GM23338 (cell line): ENCODE measurements around the gene HSD11B2. TPM values are rescaled to one million over a fixed set of nuclear protein-coding genes. Genes with fewer than 3 reads are reported as not detected.

Experiments used
- ATAC-seq: fragments of 200-7000 bp; cut with Tn5 transposase; 3 replicates; pipeline ENCODE4 v1.9.1; 2020
- DNase-seq: peaks from one replicate; pipeline ENCODE4 v3.0.0-alpha.2; 2015; ENCODE audit warnings: low spot score
- H2AFZ ChIP-seq: fragments of 200-600 bp; sonication (generic); 2 replicates; pipeline ENCODE4 v1.8.0; 2016; ENCODE audit warnings: antibody characterized with exemption, mild to moderate bottlenecking, moderate library complexity
- H3F3A ChIP-seq: fragments of 200-600 bp; sonication (generic); replicated peaks from 2 replicates; pipeline ENCODE4 v1.8.0; 2017; ENCODE audit warnings: antibody characterized with exemption, mixed run types, low read depth
- H3K27ac ChIP-seq: fragments of 200-600 bp; sonication (generic); 2 replicates; pipeline ENCODE4 v1.6.1; 2016; ENCODE audit warnings: low read depth
- H3K27me3 ChIP-seq: fragments of 200-600 bp; sonication (generic); 2 replicates; pipeline ENCODE4 v1.8.0; 2016; ENCODE audit warnings: mild to moderate bottlenecking, mixed run types, moderate library complexity; ENCODE audit not compliant: insufficient read depth
- H3K36me3 ChIP-seq: fragments of 200-600 bp; sonication (generic); 2 replicates; pipeline ENCODE4 v1.8.0; 2016; ENCODE audit warnings: mild to moderate bottlenecking; ENCODE audit not compliant: insufficient read depth
- H3K4me1 ChIP-seq: fragments of 200-600 bp; sonication (generic); 2 replicates; pipeline ENCODE4 v1.8.0; 2016; ENCODE audit warnings: mild to moderate bottlenecking, moderate library complexity; ENCODE audit not compliant: insufficient read depth
- H3K4me2 ChIP-seq: fragments of 200-600 bp; sonication (generic); 2 replicates; pipeline ENCODE4 v1.7.1; 2017; ENCODE audit warnings: mixed run types
- H3K4me3 ChIP-seq: fragments of 200-600 bp; sonication (generic); 2 replicates; pipeline ENCODE4 v1.6.1; 2016; ENCODE audit warnings: mixed run types
- H3K79me2 ChIP-seq: fragments of 200-600 bp; sonication (generic); replicated peaks from 2 replicates; pipeline ENCODE4 v1.8.0; 2017; ENCODE audit warnings: mild to moderate bottlenecking; ENCODE audit not compliant: insufficient read depth
- H3K9me2 ChIP-seq: fragments of 200-600 bp; sonication (generic); 2 replicates; pipeline ENCODE4 v1.8.0; 2017; ENCODE audit not compliant: insufficient read depth
- H4K20me1 ChIP-seq: fragments of 200-600 bp; sonication (generic); replicated peaks from 2 replicates; pipeline ENCODE4 v1.8.0; 2017; ENCODE audit warnings: mild to moderate bottlenecking; ENCODE audit not compliant: insufficient read depth
- H3K27ac Mint-ChIP-seq: 2 replicates; pipeline ENCODE4 v1.8.0; 2020; ENCODE audit warnings: inconsistent platforms, mild to moderate bottlenecking, moderate library complexity, mixed read lengths
- H3K27me3 Mint-ChIP-seq: 3 replicates; pipeline ENCODE4 v1.8.0; 2022; ENCODE audit warnings: low read depth, mild to moderate bottlenecking, moderate library complexity, mixed read lengths, inconsistent platforms; ENCODE audit not compliant: insufficient read depth, poor library complexity
- H3K36me3 Mint-ChIP-seq: 3 replicates; pipeline ENCODE4 v1.8.0; 2021; ENCODE audit warnings: low read depth, mild to moderate bottlenecking, inconsistent platforms, moderate library complexity, mixed read lengths
- H3K4me1 Mint-ChIP-seq: 3 replicates; pipeline ENCODE4 v1.8.0; 2020; ENCODE audit warnings: mild to moderate bottlenecking, inconsistent platforms, mixed read lengths
- H3K4me3 Mint-ChIP-seq: 3 replicates; pipeline ENCODE4 v1.8.0; 2021; ENCODE audit warnings: moderate library complexity, mild to moderate bottlenecking, inconsistent platforms, mixed read lengths
- H3K9me3 Mint-ChIP-seq: 3 replicates; pipeline ENCODE4 v1.8.0; 2020; ENCODE audit warnings: moderate library complexity, mild to moderate bottlenecking, inconsistent platforms, mixed read lengths
- CREB1 ChIP-seq: fragments of 250-450 bp; sonication (Bioruptor Pico); IDR thresholded peaks from 2 replicates; pipeline ENCODE4 v1.5.0; 2020; ENCODE audit warnings: low read depth, mild to moderate bottlenecking, moderate library complexity
- ETS1 ChIP-seq: IDR thresholded peaks from 2 replicates; pipeline ENCODE4 v1.6.1; 2016; ENCODE audit warnings: antibody characterized with exemption
- EZH2 ChIP-seq: fragments of 200-600 bp; sonication (generic); IDR thresholded peaks from one replicate; pipeline ENCODE4 v1.8.0; 2017; ENCODE audit warnings: antibody characterized with exemption, mild to moderate bottlenecking, low read depth; ENCODE audit not compliant: unreplicated experiment
- EZH2phosphoT487 ChIP-seq: fragments of 200-600 bp; sonication (generic); IDR thresholded peaks from one replicate; pipeline ENCODE4 v1.8.1; 2018; ENCODE audit warnings: antibody characterized with exemption; ENCODE audit not compliant: unreplicated experiment
- JUNB ChIP-seq: IDR thresholded peaks from one replicate; pipeline ENCODE4 v1.6.1; 2016; ENCODE audit warnings: antibody characterized with exemption; ENCODE audit not compliant: unreplicated experiment
- NANOG ChIP-seq: IDR thresholded peaks from 2 replicates; pipeline ENCODE4 v1.6.1; 2016; ENCODE audit warnings: antibody characterized with exemption, borderline replicate concordance
- POLR2AphosphoS5 ChIP-seq: IDR thresholded peaks from 2 replicates; pipeline ENCODE4 v1.6.1; 2016; ENCODE audit warnings: antibody characterized with exemption, low read depth
- REST ChIP-seq: IDR thresholded peaks from one replicate; pipeline ENCODE4 v1.6.1; 2018; ENCODE audit warnings: antibody characterized with exemption; ENCODE audit not compliant: unreplicated experiment
- STAT1 ChIP-seq: IDR thresholded peaks from one replicate; pipeline ENCODE4 v1.6.1; 2016; ENCODE audit warnings: antibody characterized with exemption; ENCODE audit not compliant: unreplicated experiment
- ZNF114 ChIP-seq: fragments of 250-450 bp; sonication (Bioruptor Pico); IDR thresholded peaks from 2 replicates; pipeline ENCODE4 v1.5.0; 2020; ENCODE audit warnings: mild to moderate bottlenecking, moderate library complexity
- ZNF331 ChIP-seq: fragments of 250-450 bp; sonication (Bioruptor Pico); IDR thresholded peaks from 2 replicates; pipeline ENCODE4 v1.5.0; 2020; ENCODE audit warnings: low read depth, mild to moderate bottlenecking, moderate library complexity
- polyA plus RNA-seq: library from polyadenylated mRNA; unstranded; fragments of >200 nt; fragmentation: Nextera tagmentation; extraction: Ambion mirVana; gene quantifications from 2 replicates; pipeline ENCODE4 v1.2.1, GENCODE V29; 2016
- total RNA-seq: library from RNA; depleted of rRNA; stranded (reverse); fragments of >200 nt; shearing (Covaris generic); gene quantifications from 2 replicates; pipeline ENCODE4 v1.2.3, GENCODE V29; 2014

HSD11B2 gene
- total and polyA plus RNA-seq, 2 experiments from 2014 or later, result 14.8 to 23.0 TPM

DNA sequence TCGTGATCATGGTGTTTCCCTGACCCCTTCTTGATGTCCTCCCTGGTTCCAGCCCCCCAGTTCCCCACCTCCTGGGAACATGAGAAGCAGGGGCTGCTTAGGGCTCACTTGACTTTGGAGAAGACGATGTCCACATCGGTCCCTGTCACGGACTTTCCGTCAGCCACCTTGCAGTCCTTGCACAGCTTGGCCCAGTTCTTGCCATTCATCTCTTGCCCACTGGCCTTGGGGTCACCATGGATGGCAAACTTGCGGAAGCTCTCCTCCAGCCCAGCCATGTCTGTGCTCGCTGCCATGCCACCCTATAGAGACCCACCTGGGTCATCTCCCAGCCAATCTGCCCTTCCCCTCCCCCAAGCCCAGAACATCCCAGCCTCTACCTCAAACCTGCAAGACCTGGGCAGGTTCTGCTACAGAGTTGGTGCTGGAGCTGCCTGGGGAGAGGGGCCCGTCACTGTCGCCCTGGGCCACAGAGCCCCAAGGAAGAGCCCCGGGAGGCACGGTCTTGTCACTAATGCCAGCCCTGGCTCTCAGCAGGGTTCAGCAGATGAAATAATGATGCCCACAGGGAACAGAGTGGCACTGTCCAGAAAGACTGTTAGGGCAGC lies 40.0 kb upstream of the HSD11B2 start:
- no peak overlapping the region for H3K27ac Mint-ChIP-seq
- ATAC-seq (no peak), DNase-seq (no peak)
- Histone ChIP-seq H2AFZ (no peak overlapping the region), H4K20me1 (no peaks in the 10 kb centered on the region), H3K79me2 (no peaks in the 10 kb centered on the region), H3K4me3 (no peak overlapping the region), H3F3A (0 out of 2 replicates have a peak, but pooled peaks cover 8% of the 10 kb centered on the region), H3K36me3 (no peaks in the 10 kb centered on the region), H3K4me2 (no peak overlapping the region), H3K9me2 (no peaks in the 10 kb centered on the region), H3K27ac (no peak overlapping the region), H3K27me3 (peaks cover 43% of the 10 kb centered on the region), H3K4me1 (peaks cover 34% of the 10 kb centered on the region)
- no peaks in the 10 kb centered on the region for H3K36me3 Mint-ChIP-seq
- H3K9me3 Mint-ChIP-seq, result no peaks in the 10 kb centered on the region
- peaks cover 30% of the 10 kb centered on the region for H3K4me1 Mint-ChIP-seq
- no peak overlapping the region for H3K4me3 Mint-ChIP-seq
- TF ChIP-seq REST (no peak), NANOG (no peak), EZH2phosphoT487 (no peak), POLR2AphosphoS5 (no peak), STAT1 (no peak), CREB1 (no peak), JUNB (no peak), ETS1 (no peak)
- peaks cover 53% of the 10 kb centered on the region for H3K27me3 Mint-ChIP-seq

DNA sequence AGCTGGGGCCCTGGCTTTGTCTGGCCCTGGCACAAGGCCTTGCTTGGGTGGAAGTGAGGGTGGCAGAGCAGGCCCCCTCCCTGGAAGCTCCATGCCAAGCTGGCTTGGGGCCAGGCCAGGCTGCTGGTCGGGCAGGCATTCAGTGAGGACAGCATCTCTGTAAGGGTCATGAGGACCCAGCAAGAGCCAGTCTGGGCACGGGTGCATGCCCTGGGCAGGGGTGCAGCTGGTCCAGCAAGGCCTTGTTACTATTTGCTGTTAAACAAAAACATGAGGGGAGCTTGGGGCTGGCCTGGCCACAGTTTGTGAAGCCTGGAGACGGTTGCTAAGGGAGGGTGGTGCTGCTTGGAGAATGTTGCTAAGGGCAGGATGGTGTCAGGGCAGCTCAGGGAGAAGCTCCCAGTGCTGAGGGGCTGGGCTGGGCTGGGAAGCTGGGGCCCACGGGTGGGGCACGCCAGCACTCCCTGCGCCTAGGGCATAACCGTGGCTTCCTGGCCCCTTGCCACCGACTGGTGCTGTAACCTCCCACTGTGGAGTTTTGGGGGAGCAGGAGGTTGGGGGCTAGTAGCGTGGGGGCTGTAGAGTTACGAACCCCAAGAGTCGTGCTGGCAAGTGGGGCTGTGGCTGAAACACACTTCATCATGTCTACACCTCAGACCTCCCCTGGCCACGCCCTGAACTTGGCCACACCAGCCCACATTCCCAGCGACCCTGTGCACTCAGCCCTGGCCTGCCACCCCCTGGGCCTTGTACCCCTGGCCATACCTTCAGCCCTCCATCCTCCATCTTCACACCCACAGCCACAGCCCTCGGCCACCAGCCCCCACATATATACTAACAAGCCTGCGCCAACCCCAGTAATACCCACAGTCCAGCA lies 39.3 kb upstream of the HSD11B2 start:
- peaks cover 26% of the 10 kb centered on the region for H3K4me1 Mint-ChIP-seq
- Histone ChIP-seq H3K4me1 (peaks cover 42% of the 10 kb centered on the region), H3F3A (0 out of 2 replicates have a peak, but pooled peaks cover 10% of the 10 kb centered on the region), H2AFZ (no peak overlapping the region), H3K4me3 (no peak overlapping the region), H3K27ac (no peak overlapping the region), H3K27me3 (peaks cover 45% of the 10 kb centered on the region), H3K9me2 (no peaks in the 10 kb centered on the region), H4K20me1 (no peaks in the 10 kb centered on the region), H3K4me2 (no peak overlapping the region), H3K79me2 (no peaks in the 10 kb centered on the region), H3K36me3 (no peaks in the 10 kb centered on the region)
- ATAC-seq, result no peak
- H3K36me3 Mint-ChIP-seq, result no peaks in the 10 kb centered on the region
- DNase-seq, result no peak
- no peak for TF ChIP-seq ZNF331 (CRISPR knock-in tag)
- no peak for TF ChIP-seq ZNF114 (CRISPR knock-in tag)
- no peak for TF ChIP-seq ETS1
- TF ChIP-seq POLR2AphosphoS5, result no peak
- no peak for TF ChIP-seq CREB1
- no peak for TF ChIP-seq JUNB
- no peak for TF ChIP-seq EZH2
- H3K9me3 Mint-ChIP-seq, result no peaks in the 10 kb centered on the region
- no peak overlapping the region for H3K27ac Mint-ChIP-seq
- H3K4me3 Mint-ChIP-seq, result no peak overlapping the region
- H3K27me3 Mint-ChIP-seq, result peaks cover 57% of the 10 kb centered on the region
